IPS-20b (cell line): ENCODE measurements around the gene MSH3.
"Not testable (repeated sequence)": the region's sequence is repeated elsewhere in the genome, so short reads cannot be mapped to it uniquely, and the experiment has no call there.

Experiments
- H3K27ac ChIP-seq: one replicate; pipeline ENCODE4 v1.5.1; 2013; ENCODE audit warnings: low read length
- H3K27me3 ChIP-seq: 2 replicates; pipeline ENCODE4 v1.6.1; 2013; ENCODE audit warnings: mild to moderate bottlenecking, low read length, inconsistent platforms; ENCODE audit not compliant: insufficient read depth
- H3K36me3 ChIP-seq: 2 replicates; pipeline ENCODE4 v1.6.1; 2013; ENCODE audit warnings: low read depth, mild to moderate bottlenecking, inconsistent platforms, low read length, moderate library complexity; ENCODE audit not compliant: insufficient read depth
- H3K4me1 ChIP-seq: 2 replicates; pipeline ENCODE4 v1.6.1; 2013; ENCODE audit warnings: mild to moderate bottlenecking, control low read depth, inconsistent platforms, low read length, moderate library complexity; ENCODE audit not compliant: insufficient read depth
- H3K4me3 ChIP-seq: 2 replicates; pipeline ENCODE4 v1.5.1; 2013; ENCODE audit warnings: mild to moderate bottlenecking, low read length, inconsistent platforms
- H3K9ac ChIP-seq: 2 replicates; pipeline ENCODE4 v1.6.1; 2013; ENCODE audit warnings: low read depth, mild to moderate bottlenecking, inconsistent platforms, low read length, moderate library complexity
- H3K9me3 ChIP-seq: 2 replicates; pipeline ENCODE4 v1.6.1; 2013; ENCODE audit warnings: mild to moderate bottlenecking, low read depth, low read length, inconsistent platforms; ENCODE audit not compliant: insufficient read depth

MSH3 gene

DNA sequence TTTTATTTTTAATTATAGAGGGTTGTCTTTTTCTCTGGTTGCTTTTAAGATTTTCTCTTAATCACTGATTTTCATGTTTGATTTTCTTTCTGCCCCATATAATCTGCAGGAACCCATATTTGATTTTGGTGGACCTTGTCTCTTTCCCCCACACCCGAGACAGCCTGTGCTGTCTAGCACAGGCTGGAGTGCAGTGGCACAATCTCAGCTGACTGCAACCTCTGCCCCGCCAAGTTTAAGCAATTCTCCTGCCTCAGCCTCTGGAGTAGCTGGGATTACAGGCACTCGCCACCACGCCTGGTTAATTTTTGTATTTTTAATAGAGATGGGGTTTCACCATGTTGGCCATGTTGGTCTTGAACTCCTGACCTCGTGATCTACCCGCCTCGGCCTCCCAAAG, 6.2 kb downstream of the MSH3 start:
- H3K27me3 ChIP-seq, H3K27ac ChIP-seq, H3K4me1 ChIP-seq, H3K4me3 ChIP-seq, H3K9me3 ChIP-seq, H3K9ac ChIP-seq: not testable (repeated sequence)
- peaks cover 83% of the 10 kb centered on the region for H3K36me3 ChIP-seq

DNA sequence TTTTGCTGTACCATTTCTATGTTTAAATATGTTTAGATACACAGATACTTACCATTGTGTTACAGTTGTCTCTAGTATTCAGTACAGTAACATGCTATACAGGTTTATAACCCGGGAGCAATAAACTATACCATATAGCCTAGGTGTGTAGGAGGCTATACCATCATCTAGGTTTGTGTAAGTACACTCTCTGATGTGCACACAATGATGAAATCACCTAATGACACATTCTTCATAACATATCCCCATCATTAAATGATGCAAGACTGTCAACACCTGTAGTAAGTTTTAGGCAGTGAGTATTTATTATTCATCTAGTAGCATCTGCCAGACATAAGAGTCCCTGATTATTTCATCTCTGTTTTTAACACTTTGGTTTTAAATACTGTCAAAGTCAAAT, 7.7 kb downstream of the MSH3 start:
- Histone ChIP-seq H3K36me3 (peaks cover 94% of the 10 kb centered on the region), H3K4me1 (no peaks in the 10 kb centered on the region), H3K4me3 (no peak overlapping the region), H3K27me3 (no peaks in the 10 kb centered on the region), H3K9ac (no peak overlapping the region), H3K27ac (no peak overlapping the region), H3K9me3 (no peaks in the 10 kb centered on the region)

DNA sequence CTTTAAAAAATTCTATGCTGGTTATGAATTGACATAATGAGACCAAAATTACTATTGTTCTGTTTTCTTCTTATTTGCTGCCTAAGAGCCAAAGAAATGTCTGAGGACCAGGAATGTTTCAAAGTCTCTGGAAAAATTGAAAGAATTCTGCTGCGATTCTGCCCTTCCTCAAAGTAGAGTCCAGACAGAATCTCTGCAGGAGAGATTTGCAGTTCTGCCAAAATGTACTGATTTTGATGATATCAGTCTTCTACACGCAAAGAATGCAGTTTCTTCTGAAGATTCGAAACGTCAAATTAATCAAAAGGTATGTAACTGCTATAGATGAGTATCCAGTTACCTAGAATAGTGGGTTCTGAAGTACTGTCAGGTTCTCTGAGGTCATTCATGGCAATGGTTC, 10.6 kb downstream of the MSH3 start:
- H3K9me3 ChIP-seq: no peaks in the 10 kb centered on the region
- no peak overlapping the region for H3K4me3 ChIP-seq
- no peaks in the 10 kb centered on the region for H3K27me3 ChIP-seq
- peaks cover 69% of the 10 kb centered on the region for H3K36me3 ChIP-seq
- no peak overlapping the region for H3K9ac ChIP-seq
- H3K27ac ChIP-seq: no peak overlapping the region
- H3K4me1 ChIP-seq: no peaks in the 10 kb centered on the region

DNA sequence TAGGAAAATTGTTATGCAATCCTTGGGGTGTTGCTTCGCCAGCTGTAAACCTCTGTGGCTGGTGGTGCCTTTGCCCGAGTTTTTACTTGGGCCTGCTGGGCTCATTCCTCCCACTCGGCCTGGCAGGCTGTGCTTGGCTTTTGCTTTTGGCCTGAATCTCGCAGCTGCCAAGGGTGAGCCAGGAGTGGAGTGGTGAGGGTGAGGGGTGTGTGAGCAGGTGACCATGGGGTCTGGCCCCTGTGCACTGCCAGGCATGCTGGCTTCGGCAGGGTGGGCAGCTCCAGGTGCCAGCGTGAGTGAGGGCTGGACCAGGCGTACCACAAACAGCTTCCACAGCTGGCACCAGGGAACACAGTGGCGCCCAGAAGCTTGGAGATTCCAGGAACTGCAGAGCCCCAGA, 12.9 kb downstream of the MSH3 start:
- Histone ChIP-seq H3K27ac (no peak overlapping the region), H3K27me3 (no peaks in the 10 kb centered on the region), H3K9me3 (no peaks in the 10 kb centered on the region), H3K4me3 (no peak overlapping the region), H3K9ac (no peak overlapping the region), H3K36me3 (peaks cover 53% of the 10 kb centered on the region), H3K4me1 (no peaks in the 10 kb centered on the region)

DNA sequence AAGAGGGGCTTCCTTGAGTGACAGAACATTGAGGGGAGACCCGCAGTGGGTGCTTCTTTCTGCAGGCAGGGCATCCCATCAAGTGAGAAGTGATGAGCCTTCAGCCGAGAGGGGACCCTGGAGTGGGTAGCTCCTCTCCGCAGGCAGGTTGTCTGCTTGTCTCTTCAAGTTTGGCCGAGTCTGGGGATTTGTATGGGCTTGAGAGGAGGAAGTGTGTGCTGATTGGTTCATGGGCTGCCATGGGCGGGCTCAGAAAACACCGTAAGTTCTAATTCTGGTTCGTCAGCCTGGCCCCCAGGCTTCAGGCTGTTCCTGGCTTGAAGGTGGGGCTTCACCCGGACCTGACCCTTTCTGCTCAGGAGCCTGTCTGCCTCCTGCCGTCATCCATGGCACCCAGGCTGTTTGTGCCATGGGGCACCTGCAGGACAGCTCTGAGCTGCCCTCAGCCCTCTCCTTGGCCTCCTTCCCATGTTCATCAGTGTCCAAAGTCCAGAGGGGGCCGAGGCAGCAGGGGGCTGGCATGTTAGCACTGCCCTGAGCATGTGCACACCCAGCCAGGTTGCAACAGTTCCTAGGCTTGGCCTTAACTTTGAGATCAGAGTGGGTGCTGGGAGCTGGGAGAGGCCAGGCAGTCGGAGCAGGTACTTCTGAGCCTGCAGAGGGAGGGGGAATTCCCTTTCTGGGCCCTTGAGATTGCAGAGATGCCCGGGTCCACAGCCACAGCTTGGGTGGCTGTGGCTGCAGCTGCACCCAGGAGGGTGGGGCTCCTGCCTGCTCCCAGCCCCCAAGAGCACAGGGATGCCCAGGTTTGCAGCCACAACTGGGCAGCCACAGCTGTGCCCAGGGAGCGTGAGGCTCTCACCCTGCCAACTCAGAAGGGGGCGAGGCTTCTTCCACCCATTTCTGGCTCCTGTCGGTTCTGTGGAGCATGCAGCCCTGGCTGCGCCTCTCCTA, 13.8 kb downstream of the MSH3 start:
- H3K9ac ChIP-seq: no peak overlapping the region
- no peaks in the 10 kb centered on the region for H3K9me3 ChIP-seq
- no peak overlapping the region for H3K27ac ChIP-seq
- no peak overlapping the region for H3K4me3 ChIP-seq
- H3K4me1 ChIP-seq: no peaks in the 10 kb centered on the region
- H3K36me3 ChIP-seq: peaks cover 55% of the 10 kb centered on the region
- H3K27me3 ChIP-seq: no peaks in the 10 kb centered on the region

DNA sequence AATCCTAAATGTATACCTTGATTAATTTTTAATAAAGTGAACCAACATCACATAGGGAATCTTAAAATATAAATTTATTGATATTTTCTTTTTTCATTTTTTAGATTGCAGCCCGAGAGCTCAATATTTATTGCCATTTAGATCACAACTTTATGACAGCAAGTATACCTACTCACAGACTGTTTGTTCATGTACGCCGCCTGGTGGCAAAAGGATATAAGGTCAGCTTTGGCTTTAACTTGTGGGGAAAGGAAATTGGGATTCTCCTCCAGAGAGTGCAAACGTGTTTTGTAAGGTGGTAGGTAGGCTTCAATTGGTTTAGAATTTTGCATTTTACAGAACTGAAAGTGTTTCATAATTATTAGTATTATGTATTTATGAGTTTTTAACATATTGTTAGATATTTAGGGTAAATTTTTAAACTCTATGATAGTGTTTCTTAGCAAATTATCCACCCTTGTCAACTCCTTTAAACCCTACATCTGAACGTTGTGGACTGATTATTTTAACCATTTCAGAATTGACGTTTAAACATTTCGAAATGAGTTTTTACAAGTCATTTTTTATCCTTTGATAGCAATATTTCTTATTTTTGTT, 17.8 kb downstream of the MSH3 start:
- H3K4me1 ChIP-seq: no peaks in the 10 kb centered on the region
- H3K9ac ChIP-seq: no peak overlapping the region
- no peaks in the 10 kb centered on the region for H3K27me3 ChIP-seq
- no peaks in the 10 kb centered on the region for H3K9me3 ChIP-seq
- H3K36me3 ChIP-seq: peaks cover 47% of the 10 kb centered on the region
- H3K4me3 ChIP-seq: no peak overlapping the region
- H3K27ac ChIP-seq: no peak overlapping the region

DNA sequence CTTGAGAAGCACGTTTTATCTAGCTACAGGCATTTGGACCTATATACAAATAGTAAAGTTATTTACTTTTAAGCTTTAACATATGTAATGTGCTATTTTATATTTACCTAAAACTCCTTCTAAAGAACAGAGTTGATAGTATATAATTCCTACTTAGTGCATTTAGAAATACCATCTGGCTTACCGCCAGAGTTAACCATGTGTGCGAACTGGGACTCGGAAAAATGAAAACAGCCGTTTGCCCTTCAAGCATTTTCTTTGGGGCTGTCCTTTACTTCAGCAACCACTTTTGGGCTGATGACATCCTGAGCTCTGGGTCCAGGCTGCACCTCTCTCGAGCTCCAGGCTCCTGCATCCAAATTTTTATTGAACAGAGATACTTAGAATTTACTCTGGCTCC, 22.3 kb downstream of the MSH3 start:
- H3K4me3 ChIP-seq: no peak overlapping the region
- H3K27me3 ChIP-seq: no peaks in the 10 kb centered on the region
- H3K36me3 ChIP-seq: peaks cover 66% of the 10 kb centered on the region
- H3K9ac ChIP-seq: no peak overlapping the region
- H3K9me3 ChIP-seq: no peaks in the 10 kb centered on the region
- H3K4me1 ChIP-seq: no peaks in the 10 kb centered on the region
- H3K27ac ChIP-seq: no peak overlapping the region

DNA sequence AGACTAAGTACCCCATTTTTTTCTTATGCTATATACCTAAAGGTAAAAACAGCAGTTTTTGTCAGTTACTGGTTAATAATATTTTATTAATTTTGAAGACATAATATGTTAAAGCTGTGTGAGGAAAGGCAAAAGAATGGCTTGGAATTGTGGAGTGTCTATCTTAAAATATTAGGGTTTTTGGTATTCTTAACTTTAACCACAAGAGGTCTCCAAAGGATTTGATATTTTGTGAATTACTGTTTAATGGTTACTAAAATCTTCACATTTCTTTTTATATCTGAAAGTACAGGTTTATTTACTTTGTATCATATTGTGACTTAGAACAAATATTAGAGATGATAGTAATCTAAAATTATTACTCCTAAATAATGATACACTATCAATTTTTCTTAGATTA, 32.3 kb downstream of the MSH3 start:
- Histone ChIP-seq H3K36me3 (0 out of 2 replicates have a peak, but pooled peaks cover 7% of the 10 kb centered on the region), H3K4me1 (peaks cover 7% of the 10 kb centered on the region; the same call in 1 of the 2 replicates), H3K4me3 (no peak overlapping the region), H3K27me3 (no peaks in the 10 kb centered on the region), H3K9me3 (no peaks in the 10 kb centered on the region), H3K9ac (no peak overlapping the region), H3K27ac (no peak overlapping the region)

DNA sequence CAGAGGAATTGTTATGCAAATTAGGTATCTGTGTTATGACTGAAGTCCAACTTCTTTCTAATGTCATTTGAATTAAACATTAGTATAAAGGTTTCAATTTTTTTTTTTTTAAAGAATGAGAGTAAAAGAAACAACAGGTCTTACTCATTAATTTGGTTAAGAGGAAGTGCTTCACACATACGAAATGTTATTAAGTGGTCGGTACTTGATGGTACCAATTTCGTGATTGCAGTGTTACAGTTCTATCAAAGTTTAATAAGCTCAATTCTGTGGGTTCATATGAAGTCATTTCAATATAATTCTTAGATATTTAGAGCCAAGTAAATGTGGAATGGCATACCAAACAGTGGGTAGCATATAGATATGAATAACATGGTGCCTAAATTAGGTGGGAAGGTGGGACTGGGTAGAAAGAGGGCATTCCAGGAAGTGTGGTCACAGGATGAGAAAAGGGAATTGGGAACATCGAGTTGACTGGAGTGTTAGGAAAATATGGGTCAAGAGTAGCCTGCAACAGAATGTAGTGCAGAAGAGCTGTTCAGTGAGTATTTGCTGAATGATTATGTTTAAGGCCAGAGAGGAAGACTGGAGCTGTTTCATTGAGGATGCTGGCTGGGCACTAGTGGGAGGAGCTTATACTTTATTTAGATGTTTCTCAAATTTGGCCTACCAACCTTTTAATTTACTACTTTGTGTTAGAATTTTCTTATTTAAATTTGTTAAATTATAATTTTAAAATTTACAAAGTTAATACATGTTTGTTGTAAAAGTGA, 34.4 kb downstream of the MSH3 start:
- H3K27ac ChIP-seq: no peak overlapping the region
- H3K4me1 ChIP-seq: peaks cover 7% of the 10 kb centered on the region; the same call in 1 of the 2 replicates
- no peaks in the 10 kb centered on the region for H3K9me3 ChIP-seq
- H3K27me3 ChIP-seq: no peaks in the 10 kb centered on the region
- H3K4me3 ChIP-seq: no peak overlapping the region
- no peak overlapping the region for H3K9ac ChIP-seq
- no peaks in the 10 kb centered on the region for H3K36me3 ChIP-seq

DNA sequence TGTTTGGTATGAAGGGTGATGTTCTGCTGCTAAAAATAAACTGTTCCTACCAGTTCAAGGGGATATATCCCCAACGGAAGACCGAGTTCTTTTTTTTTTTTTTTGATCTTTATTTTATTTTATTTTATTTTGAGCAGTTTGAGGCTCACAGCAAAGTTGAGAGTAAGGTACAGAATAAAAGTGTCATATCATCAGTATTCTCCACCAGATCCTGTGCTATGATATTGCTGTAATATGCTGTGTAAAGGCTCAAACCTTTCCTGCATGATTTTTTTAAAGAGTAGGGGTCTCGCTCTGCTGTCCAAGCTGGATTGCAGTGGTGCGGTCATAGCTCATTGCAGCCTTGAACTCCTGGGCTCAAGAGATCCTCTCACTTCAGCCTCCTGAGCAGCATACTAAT, 35.2 kb downstream of the MSH3 start:
- H3K27me3 ChIP-seq: no peaks in the 10 kb centered on the region
- no peak overlapping the region for H3K4me3 ChIP-seq
- no peak overlapping the region for H3K27ac ChIP-seq
- H3K9me3 ChIP-seq: no peaks in the 10 kb centered on the region
- H3K4me1 ChIP-seq: peaks cover 7% of the 10 kb centered on the region; the same call in 1 of the 2 replicates
- H3K36me3 ChIP-seq: no peaks in the 10 kb centered on the region
- no peak overlapping the region for H3K9ac ChIP-seq

DNA sequence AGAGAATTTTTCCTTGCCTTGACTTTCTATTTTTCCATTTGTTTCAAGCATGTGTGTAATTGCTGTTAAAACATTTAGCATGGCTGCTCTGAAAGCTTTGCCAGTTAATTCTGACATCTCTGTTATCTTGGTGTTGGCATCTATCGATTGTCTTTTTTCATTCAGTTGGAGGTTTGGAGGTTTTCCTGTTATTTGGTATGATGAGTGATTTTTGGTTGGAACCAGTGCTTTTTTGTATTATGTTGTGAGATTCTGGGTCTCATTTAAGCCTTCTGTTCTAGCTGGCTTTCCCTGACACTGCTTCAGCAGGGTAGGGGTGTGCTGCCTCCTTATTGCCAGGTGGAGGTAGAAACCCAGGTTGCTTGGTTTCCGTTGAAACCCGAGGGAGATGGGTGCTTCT, 41.2 kb downstream of the MSH3 start:
- Histone ChIP-seq H3K4me3 (no peak overlapping the region), H3K9me3 (no peaks in the 10 kb centered on the region), H3K4me1 (no peaks in the 10 kb centered on the region), H3K27ac (no peak overlapping the region), H3K9ac (no peak overlapping the region; the same call in 1 of the 2 replicates), H3K36me3 (no peaks in the 10 kb centered on the region), H3K27me3 (no peaks in the 10 kb centered on the region)
